Ovary (tissue), 9 donors: ENCODE results near the gene HCRTR1. TPM values are rescaled to one million over a fixed set of nuclear protein-coding genes. Genes with fewer than 3 reads are reported as not detected.

Experiments used
- DNase-seq, 5 donors: peaks; one replicate each; pipeline ENCODE4 v3.0.0-alpha.2; 2019 to 2020
- H3K27ac ChIP-seq, 2 donors: fragments of 200-600 bp; one replicate each; pipeline versions ENCODE4 v1.5.1 to v1.8.0; 2019 to 2022
- H3K27me3 ChIP-seq: fragments of 200-600 bp; one replicate; pipeline ENCODE4 v1.8.0; 2022
- H3K36me3 ChIP-seq: fragments of 200-600 bp; sonication (generic); one replicate; pipeline ENCODE4 v1.5.1; 2019
- H3K4me1 ChIP-seq: one replicate; pipeline ENCODE4 v1.8.1; 2013; ENCODE audit warnings: mild to moderate bottlenecking, moderate library complexity; ENCODE audit not compliant: insufficient read depth
- H3K4me3 ChIP-seq: fragments of 200-600 bp; sonication (generic); one replicate; pipeline ENCODE4 v1.5.1; 2017
- H3K9me3 ChIP-seq, 2 donors: fragments of 200-600 bp in 1 of 2; sonication (generic) in 1 of 2; one replicate each; pipeline versions ENCODE4 v1.5.1 to v1.8.1; 2013 to 2019; ENCODE audit warnings: mild to moderate bottlenecking in 1 of 2, moderate library complexity in 1 of 2
- EP300 ChIP-seq: sonication (generic); formaldehyde crosslinking; IDR thresholded peaks from one replicate; pipeline ENCODE4 v1.6.1; 2017; ENCODE audit warnings: antibody characterized with exemption
- POLR2A ChIP-seq: fragments of 450-650 bp; IDR thresholded peaks from one replicate; pipeline ENCODE4 v1.6.1; 2017; ENCODE audit warnings: antibody characterized with exemption, mild to moderate bottlenecking, moderate library complexity
- WGBS, 3 donors: extraction: QIAGEN DNeasy Blood & Tissue Kit in 1 of 3; methylation state at CpG; one replicate each; pipeline versions ENCODE4 v1.1.5 to v1.1.7; 2013 to 2017; 5-methylcytosine and 5-hydroxymethylcytosine counted together
- intact Hi-C, 4 donors: fragments of 100-400 bp; cut with DNase I; formaldehyde crosslinking; loops; one replicate each; pipeline versions ENCODE4 v1.11.0 to v1.15.1; 2022 to 2023
- polyA plus RNA-seq, 2 donors: library from polyadenylated mRNA; stranded (reverse); fragments of 200-250 nt in 1 of 2; fragments of 350-450 nt in 1 of 2; fragmentation: Illumina TruSeq in 1 of 2; extraction: RNeasy Lipid Tissue Mini Kit (QIAGEN cat#74804) in 1 of 2; gene quantifications; one replicate each; pipeline ENCODE4 v1.2.3, GENCODE V29; 2013 to 2014
- total RNA-seq, 7 donors: library from RNA; depleted of rRNA in 2 of 7; stranded (reverse); fragments of >200 nt in 2 of 7; fragmentation: NEBNext Ultra II Directional in 3 of 7; extraction: Animal tissue kit (Norgen Biotek cat#: 25700) in 3 of 7; gene quantifications; one replicate each; pipeline versions ENCODE4 v1.1.0 to v1.2.4, GENCODE V29; 2016 to 2023
- TF ChIP-seq, protein P1 (sequence below), 3 donors: fragments of 450-650 bp in 2 of 3; fragments of 200-600 bp in 1 of 3; IDR thresholded peaks; one replicate each; pipeline versions ENCODE4 v1.5.1 to v1.8.0; 2016 to 2022; ENCODE audit warnings: antibody characterized with exemption in 3 of 3, mild to moderate bottlenecking in 1 of 3
- donor health status: DM: no; HTN: no; CAD: no; lungs with moderate emphysema.
- donor health status: DM: no; HTN: no; CAD: no.
- donor health status: Bipolar disorder and iron deficiency.
- donor health status: DM: yes; HTN: yes; CAD: no.
- donor health status: DM: no; HTN: no; CAD: no.
- donor health status: DM: yes; HTN: yes; CAD: no.

The HCRTR1 gene
- total and polyA plus RNA-seq, 9 donors, result not detected

DNA sequence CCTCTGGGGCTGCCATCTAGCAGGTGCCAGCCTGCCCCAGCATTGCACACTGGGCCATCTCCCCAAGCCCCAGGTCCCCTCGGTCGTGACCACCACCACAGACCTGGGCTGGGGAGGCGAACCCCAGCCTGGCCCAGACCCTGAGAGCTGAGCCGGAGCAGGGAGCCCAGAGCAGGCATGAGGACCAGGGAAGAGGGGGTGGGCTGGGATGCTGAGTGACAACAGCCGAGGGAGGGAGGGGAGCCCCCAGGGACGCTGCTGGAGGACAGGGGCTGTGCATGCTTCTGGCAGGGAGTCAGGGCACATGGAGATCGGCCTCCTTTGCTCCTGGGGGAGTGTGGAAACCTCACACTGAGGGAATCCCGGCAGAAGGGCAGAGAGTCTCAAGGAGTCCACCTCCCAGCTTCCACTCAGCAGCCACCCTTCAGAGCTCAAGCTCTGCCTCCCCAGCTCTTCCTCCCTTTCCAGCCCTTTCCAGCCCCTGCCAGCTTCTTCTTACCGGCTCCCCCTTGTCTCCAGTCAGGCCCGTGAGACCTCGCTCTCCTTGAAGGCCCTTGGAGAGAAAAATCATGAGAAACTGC lies 50.9 kb downstream of the HCRTR1 start:
- peak overlapping the region in 1 of 2 donors; percentile 40 for H3K27ac ChIP-seq
- no peaks in the 10 kb centered on the region for H3K36me3 ChIP-seq
- H3K9me3 ChIP-seq, result no peaks in the 10 kb centered on the region
- TF ChIP-seq POLR2A (no peak), EP300 (no peak)
- TF ChIP-seq, protein P1, sequence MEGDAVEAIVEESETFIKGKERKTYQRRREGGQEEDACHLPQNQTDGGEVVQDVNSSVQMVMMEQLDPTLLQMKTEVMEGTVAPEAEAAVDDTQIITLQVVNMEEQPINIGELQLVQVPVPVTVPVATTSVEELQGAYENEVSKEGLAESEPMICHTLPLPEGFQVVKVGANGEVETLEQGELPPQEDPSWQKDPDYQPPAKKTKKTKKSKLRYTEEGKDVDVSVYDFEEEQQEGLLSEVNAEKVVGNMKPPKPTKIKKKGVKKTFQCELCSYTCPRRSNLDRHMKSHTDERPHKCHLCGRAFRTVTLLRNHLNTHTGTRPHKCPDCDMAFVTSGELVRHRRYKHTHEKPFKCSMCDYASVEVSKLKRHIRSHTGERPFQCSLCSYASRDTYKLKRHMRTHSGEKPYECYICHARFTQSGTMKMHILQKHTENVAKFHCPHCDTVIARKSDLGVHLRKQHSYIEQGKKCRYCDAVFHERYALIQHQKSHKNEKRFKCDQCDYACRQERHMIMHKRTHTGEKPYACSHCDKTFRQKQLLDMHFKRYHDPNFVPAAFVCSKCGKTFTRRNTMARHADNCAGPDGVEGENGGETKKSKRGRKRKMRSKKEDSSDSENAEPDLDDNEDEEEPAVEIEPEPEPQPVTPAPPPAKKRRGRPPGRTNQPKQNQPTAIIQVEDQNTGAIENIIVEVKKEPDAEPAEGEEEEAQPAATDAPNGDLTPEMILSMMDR (IDR thresholded peaks at IDR 0.05), result no peak
- 59 to 69% (median 59%) methylated on average over 11 of the region's 11 CpGs for WGBS, 3 donors
- H3K4me1 ChIP-seq, result peaks cover 18% of the 10 kb centered on the region
- no peaks in the 10 kb centered on the region for H3K27me3 ChIP-seq
- no peak overlapping the region for H3K4me3 ChIP-seq
- no peak for DNase-seq
- intact Hi-C loops, result loop anchor here in 3 of 4 donors (2.0 to 10.0 kb wide), 6 partner anchors 44 to 396 kb away; no protein-coding TSS in a partner anchor

DNA sequence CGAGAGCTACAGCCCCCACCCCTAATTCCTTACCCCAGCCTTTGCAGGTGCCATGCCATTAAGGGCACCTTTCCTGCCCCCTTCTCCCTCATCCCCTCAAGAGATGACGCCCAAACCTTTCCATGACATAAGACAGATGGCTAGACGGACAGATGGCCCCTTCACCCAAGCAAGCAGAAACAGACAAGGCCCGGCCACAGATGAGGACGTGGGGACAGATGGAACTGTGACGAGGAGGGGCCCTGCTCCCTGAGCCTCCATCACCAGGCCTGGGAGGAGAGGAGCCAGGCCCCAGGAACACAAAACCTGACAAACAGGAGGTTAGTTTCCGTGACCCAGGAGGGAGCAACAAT lies 51.9 kb downstream of the HCRTR1 start:
- TF ChIP-seq EP300 (no peak), POLR2A (no peak)
- TF ChIP-seq, protein P1 (IDR thresholded peaks at IDR 0.05), result no peak
- intact Hi-C loops, result loop anchor here in 3 of 4 donors (2.0 to 10.0 kb wide), 6 partner anchors 43 to 395 kb away; no protein-coding TSS in a partner anchor
- Histone ChIP-seq H3K36me3 (no peaks in the 10 kb centered on the region), H3K9me3 (no peaks in the 10 kb centered on the region), H3K4me3 (no peak overlapping the region), H3K27ac (peak overlapping the region; percentile 43 to 49), H3K4me1 (peaks cover 18% of the 10 kb centered on the region), H3K27me3 (no peaks in the 10 kb centered on the region)
- WGBS, 3 donors, result 72 to 76% (median 73%) methylated on average over 7 of the region's 7 CpGs
- DNase-seq, result no peak

DNA sequence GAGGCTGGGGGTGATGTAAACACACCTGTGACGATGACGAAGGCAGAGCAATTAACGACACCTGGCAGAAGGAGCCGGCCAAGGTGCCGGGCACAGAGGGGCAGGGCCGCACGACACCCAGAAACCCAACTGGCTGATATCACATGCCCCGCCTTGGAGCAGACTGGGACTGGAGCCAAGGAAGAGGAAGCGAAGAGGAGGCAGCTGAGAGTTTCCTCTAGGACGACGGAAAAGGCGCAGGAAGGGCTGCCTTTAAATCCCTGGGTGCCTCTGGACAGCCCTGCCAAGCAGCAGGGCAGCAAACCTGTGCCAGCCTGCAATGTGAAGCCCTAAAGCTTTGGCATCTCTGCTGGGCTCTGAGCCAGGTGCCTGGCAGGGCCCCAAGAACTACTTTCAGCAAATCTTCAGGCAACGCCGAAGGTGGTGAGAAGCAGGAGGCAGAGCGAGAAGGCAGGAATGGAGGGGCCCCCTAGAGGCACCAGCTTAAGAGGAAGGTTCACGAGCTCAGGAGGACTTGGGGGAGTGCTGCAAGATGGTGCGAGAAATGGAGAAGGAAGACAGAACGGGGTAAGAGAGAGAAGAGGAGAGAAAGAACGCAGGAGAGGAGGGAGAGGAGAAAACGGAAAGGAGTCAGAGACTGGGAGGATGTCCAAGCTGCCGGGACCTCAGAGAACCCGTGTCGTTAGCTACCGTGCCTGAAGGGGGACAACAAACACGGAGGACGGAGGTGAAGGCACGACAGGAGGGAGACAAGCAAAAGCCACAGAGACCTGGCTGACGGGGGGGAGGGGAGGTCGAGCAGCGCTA lies 52.5 kb downstream of the HCRTR1 start:
- intact Hi-C loops, result loop anchor here (2.0 to 10.0 kb wide), 7 partner anchors 37 to 395 kb away; no protein-coding TSS in a partner anchor
- Histone ChIP-seq H3K4me1 (peaks cover 18% of the 10 kb centered on the region), H3K9me3 (no peaks in the 10 kb centered on the region), H3K36me3 (no peaks in the 10 kb centered on the region), H3K27ac (peak overlapping the region; percentile 43 to 49), H3K4me3 (peak overlapping the region; percentile 1), H3K27me3 (no peaks in the 10 kb centered on the region)
- TF ChIP-seq, protein P1 (IDR thresholded peaks at IDR 0.05), result no peak
- TF ChIP-seq POLR2A (no peak), EP300 (no peak)
- DNase-seq, result peak; percentile 79 to 84 (median 83)
- 11 to 14% (median 14%) methylated on average over 30 of the region's 30 CpGs for WGBS, 3 donors

DNA sequence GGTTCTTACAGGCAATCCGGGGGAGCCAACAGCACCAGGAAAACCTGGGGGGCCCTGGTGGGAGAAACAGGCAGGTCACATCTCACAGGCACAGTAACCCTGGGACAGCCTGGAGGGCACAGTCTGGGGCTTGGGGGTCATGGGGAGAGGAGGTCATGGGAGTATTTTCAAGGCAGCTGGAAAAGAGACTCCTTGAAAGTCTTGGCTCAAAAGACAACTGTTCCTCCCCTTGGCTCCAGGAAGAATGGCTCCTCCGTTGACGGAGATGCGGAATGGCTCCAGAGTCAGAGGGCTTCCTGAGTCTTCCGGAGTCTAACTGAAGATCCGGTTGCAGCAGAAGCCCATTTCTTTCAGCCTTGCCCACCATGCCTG lies 53.1 kb downstream of the HCRTR1 start:
- TF ChIP-seq POLR2A (no peak), EP300 (no peak)
- TF ChIP-seq, protein P1 (IDR thresholded peaks at IDR 0.05), result no peak
- Histone ChIP-seq H3K9me3 (no peaks in the 10 kb centered on the region), H3K27ac (peak overlapping the region in 1 of 2 donors; percentile 43), H3K4me3 (peak overlapping the region; percentile 1), H3K36me3 (no peaks in the 10 kb centered on the region), H3K27me3 (no peaks in the 10 kb centered on the region), H3K4me1 (peaks cover 18% of the 10 kb centered on the region)
- DNase-seq, result no peak
- 6 to 40% (median 19%) methylated on average over 6 of the region's 6 CpGs for WGBS, 3 donors
- intact Hi-C loops, result loop anchor here in 1 of 4 donors (2.0 kb wide), 1 partner anchor 36 kb away; no protein-coding TSS in a partner anchor
